Fibroblast of peridontal ligament (primary cell): ENCODE measurements around the gene TDRD3.

Experiments
- DNase-seq: peaks from one replicate; pipeline ENCODE4 v3.0.0-alpha.2; 2010; ENCODE audit errors: extremely low read depth

Gene TDRD3

GRCh38 chr13:60572855-60573254 is 175.8 kb downstream of the TDRD3 start:
- DNase-seq: no peak

GRCh38 chr13:60574735-60575134 is 177.7 kb downstream of the TDRD3 start:
- no peak for DNase-seq

- DNase-seq: no peak
These were observed 178.1 kb downstream of the TDRD3 start for GRCh38 chr13:60575142-60575541.

GRCh38 chr13:60577761-60578160 is 180.7 kb downstream of the TDRD3 start:
- no peak for DNase-seq

GRCh38 chr13:60583196-60583888 is 186.3 kb downstream of the TDRD3 start:
- peak; percentile 89 for DNase-seq

GRCh38 chr13:60583911-60584753 is 187.1 kb downstream of the TDRD3 start:
- peak; percentile 89 for DNase-seq

GRCh38 chr13:60584976-60585375 is 188.0 kb downstream of the TDRD3 start:
- DNase-seq: no peak

GRCh38 chr13:60590800-60591747 is 194.1 kb downstream of the TDRD3 start:
- DNase-seq: peak; percentile 90

- no peak for DNase-seq
These were observed 206.0 kb downstream of the TDRD3 start for GRCh38 chr13:60603049-60603448.

GRCh38 chr13:60604058-60604457 is 207.0 kb downstream of the TDRD3 start:
- no peak for DNase-seq

- DNase-seq: no peak
These were observed 211.9 kb downstream of the TDRD3 start for GRCh38 chr13:60608954-60609353.

- no peak for DNase-seq
These were observed 214.5 kb downstream of the TDRD3 start for GRCh38 chr13:60611523-60611922.

- DNase-seq: no peak
These were observed 215.6 kb downstream of the TDRD3 start for GRCh38 chr13:60612593-60612992.

GRCh38 chr13:60613080-60613479 is 216.1 kb downstream of the TDRD3 start:
- DNase-seq: no peak

GRCh38 chr13:60617991-60618733 is 221.1 kb downstream of the TDRD3 start:
- DNase-seq: peak; percentile 59

GRCh38 chr13:60619461-60619860 is 222.4 kb downstream of the TDRD3 start:
- no peak for DNase-seq

GRCh38 chr13:60620611-60621395 is 223.8 kb downstream of the TDRD3 start:
- no peak for DNase-seq

- DNase-seq: no peak
These were observed 226.1 kb downstream of the TDRD3 start for GRCh38 chr13:60623151-60623550.
